Mesothelial cell of epicardium (in vitro differentiated cells): ENCODE measurements around the gene NIM1K. TPM values are rescaled to one million over a fixed set of nuclear protein-coding genes. Genes with fewer than 3 reads are reported as not detected.

ENCODE experiments used
- DNase-seq, 2 experiments: peaks; one replicate each; pipeline ENCODE4 v3.0.0; 2021; ENCODE audit warnings: low spot score in 2 of 2; ENCODE audit not compliant: unreplicated experiment in 2 of 2
- H3K27ac Mint-ChIP-seq: 2 replicates; pipeline ENCODE4 v1.8.0; 2021; ENCODE audit warnings: mixed read lengths
- H3K27me3 Mint-ChIP-seq: 2 replicates; pipeline ENCODE4 v1.8.0; 2021; ENCODE audit warnings: low read depth, mixed read lengths
- H3K36me3 Mint-ChIP-seq: 2 replicates; pipeline ENCODE4 v1.8.0; 2021; ENCODE audit warnings: mixed read lengths
- H3K4me1 Mint-ChIP-seq: 2 replicates; pipeline ENCODE4 v1.8.0; 2021; ENCODE audit warnings: mixed read lengths
- H3K4me3 Mint-ChIP-seq: 2 replicates; pipeline ENCODE4 v1.8.0; 2021; ENCODE audit warnings: mild to moderate bottlenecking, moderate library complexity, mixed read lengths
- H3K9me3 Mint-ChIP-seq: 2 replicates; pipeline ENCODE4 v1.8.0; 2021; ENCODE audit warnings: mixed read lengths
- total RNA-seq: library from RNA; stranded (reverse); gene quantifications from 3 replicates; pipeline ENCODE4 v1.2.1, GENCODE V29; 2021
- TF ChIP-seq, protein P1 (sequence below): fragments of 200-600 bp; sonication (generic); IDR thresholded peaks from one replicate; pipeline ENCODE4 v1.5.0; 2021; ENCODE audit warnings: antibody characterized with exemption; ENCODE audit not compliant: unreplicated experiment

Gene NIM1K
- total RNA-seq = 0.22 to 0.40 TPM (median 0.29 TPM) in 3 replicates

DNA sequence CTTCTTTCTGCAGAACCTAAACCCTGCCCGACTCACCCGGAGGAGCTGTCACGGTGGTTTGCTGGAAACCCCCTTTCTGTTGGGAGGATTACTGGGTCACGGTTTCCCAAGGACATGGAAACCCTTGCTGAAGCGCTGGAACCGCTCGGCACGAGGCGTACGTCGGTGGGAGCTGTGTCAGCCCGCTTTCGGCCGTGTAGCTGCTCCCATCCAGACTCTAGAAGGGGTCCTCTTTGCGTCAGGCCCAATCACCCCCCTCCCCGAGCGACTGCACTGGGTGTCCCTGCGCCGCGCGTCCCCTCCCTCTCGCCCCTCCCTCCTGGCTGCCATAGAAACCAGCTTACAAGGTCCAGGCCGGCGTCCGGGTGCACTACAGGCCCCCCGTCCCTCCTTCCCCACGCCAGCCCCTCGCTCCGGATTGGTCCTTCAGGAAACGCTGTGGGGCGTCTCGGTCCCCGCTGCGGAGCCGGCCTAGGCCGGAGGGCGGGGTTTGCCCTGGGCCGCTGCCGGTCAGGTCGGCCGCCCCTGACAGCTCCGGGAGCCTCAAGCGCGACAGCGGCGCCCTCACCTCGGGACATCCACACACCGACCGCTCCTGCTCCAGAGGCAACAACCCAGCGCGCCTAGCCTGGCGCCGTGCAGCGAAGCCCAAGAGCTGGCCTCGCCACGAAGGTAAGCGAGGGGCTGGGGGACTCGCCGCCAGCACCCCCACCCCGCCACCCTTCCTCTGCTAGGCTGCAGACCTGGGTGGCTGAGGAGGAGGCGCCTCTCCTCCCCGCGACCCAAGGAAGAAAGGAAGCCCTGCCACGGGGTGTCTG lies at the start of gene NIM1K:
Gene NIM1K (plus strand): TSS at position 486 of the 818 bp plus-strand sequence. CDS start 53,551 bp downstream, outside the sequence.
- TF ChIP-seq, protein P1, sequence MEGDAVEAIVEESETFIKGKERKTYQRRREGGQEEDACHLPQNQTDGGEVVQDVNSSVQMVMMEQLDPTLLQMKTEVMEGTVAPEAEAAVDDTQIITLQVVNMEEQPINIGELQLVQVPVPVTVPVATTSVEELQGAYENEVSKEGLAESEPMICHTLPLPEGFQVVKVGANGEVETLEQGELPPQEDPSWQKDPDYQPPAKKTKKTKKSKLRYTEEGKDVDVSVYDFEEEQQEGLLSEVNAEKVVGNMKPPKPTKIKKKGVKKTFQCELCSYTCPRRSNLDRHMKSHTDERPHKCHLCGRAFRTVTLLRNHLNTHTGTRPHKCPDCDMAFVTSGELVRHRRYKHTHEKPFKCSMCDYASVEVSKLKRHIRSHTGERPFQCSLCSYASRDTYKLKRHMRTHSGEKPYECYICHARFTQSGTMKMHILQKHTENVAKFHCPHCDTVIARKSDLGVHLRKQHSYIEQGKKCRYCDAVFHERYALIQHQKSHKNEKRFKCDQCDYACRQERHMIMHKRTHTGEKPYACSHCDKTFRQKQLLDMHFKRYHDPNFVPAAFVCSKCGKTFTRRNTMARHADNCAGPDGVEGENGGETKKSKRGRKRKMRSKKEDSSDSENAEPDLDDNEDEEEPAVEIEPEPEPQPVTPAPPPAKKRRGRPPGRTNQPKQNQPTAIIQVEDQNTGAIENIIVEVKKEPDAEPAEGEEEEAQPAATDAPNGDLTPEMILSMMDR = no peak
- H3K27me3 Mint-ChIP-seq = peaks cover 58% of the 10 kb centered on the region
- peak; percentile 24 to 42 for DNase-seq
- H3K4me1 Mint-ChIP-seq = peaks cover 18% of the 10 kb centered on the region
- peaks cover 7% of the 10 kb centered on the region for H3K9me3 Mint-ChIP-seq
- H3K36me3 Mint-ChIP-seq = peaks cover 2% of the 10 kb centered on the region
- H3K4me3 Mint-ChIP-seq = peak within 1 kb of the TSS; percentile 65
- no peak within 1 kb of the TSS for H3K27ac Mint-ChIP-seq

DNA sequence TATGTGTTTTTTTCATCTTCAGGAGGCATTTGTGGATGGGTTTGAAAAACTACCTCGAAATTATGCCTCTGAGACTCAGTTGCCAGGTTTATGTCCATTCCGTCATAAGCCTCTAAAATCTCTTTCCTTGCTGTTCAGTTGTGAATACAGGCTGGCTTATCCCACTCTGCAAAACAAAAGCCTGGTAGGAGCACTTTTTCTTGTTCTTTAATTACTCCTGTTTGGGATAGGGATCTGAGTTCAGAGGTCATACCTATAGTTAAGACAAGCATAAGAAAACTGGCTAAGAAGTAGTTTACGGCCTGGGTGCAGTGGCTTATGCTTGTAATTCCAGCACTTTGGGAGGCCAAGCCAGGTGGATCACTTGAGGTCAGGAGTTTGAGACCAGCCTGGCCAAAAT lies 47.0 kb upstream of the NIM1K start:
- Mint-ChIP-seq H3K27me3 (no peaks in the 10 kb centered on the region), H3K4me3 (no peak overlapping the region), H3K36me3 (peaks cover 31% of the 10 kb centered on the region), H3K4me1 (peaks cover 3% of the 10 kb centered on the region), H3K27ac (no peak overlapping the region), H3K9me3 (no peaks in the 10 kb centered on the region)
- TF ChIP-seq, protein P1 = no peak
- no peak for DNase-seq

DNA sequence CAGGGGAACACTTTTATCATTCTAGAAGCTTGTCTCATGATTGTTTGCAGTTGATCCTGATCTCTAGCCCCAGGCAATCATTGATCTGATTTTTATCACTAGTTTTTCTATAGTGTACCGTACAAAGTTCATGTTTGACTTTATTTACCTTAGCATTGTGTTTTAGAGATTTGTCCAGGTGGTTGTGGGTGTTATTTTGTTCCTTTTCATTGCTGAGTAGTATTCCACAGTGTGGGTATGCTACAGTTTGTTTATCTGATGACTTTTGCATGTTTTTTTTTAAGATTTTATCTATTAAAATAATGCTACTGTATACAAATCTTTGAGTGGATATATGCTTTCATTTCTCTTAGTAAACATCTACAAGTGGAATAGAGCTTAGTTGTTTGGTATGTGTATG lies 45.1 kb upstream of the NIM1K start:
- TF ChIP-seq, protein P1 = no peak
- Mint-ChIP-seq H3K4me3 (no peak overlapping the region), H3K9me3 (no peaks in the 10 kb centered on the region), H3K27me3 (no peaks in the 10 kb centered on the region), H3K36me3 (peaks cover 25% of the 10 kb centered on the region), H3K27ac (no peak overlapping the region), H3K4me1 (no peaks in the 10 kb centered on the region)
- DNase-seq = no peak

DNA sequence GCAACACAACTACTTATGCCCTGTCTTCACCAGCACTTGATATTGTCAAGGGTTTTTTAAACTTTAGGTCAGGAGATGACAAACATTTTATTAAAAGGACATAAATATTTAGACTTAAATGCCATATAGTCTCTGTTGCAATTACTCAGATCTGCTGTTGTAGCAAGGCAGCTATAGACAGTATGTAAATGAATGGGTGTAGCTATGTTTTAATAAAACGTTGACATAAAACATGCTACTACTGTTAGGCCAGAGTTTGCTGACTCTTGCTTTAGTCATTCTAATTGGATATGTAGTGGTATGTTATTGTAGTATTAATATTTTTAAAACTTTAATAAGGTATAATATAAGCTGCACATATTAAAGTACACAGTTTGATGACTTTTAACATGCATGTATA lies 43.6 kb upstream of the NIM1K start:
- H3K9me3 Mint-ChIP-seq = no peaks in the 10 kb centered on the region
- no peak overlapping the region for H3K4me3 Mint-ChIP-seq
- no peaks in the 10 kb centered on the region for H3K27me3 Mint-ChIP-seq
- DNase-seq = no peak
- no peak overlapping the region for H3K27ac Mint-ChIP-seq
- TF ChIP-seq, protein P1 = no peak
- H3K4me1 Mint-ChIP-seq = no peaks in the 10 kb centered on the region
- H3K36me3 Mint-ChIP-seq = peaks cover 26% of the 10 kb centered on the region

DNA sequence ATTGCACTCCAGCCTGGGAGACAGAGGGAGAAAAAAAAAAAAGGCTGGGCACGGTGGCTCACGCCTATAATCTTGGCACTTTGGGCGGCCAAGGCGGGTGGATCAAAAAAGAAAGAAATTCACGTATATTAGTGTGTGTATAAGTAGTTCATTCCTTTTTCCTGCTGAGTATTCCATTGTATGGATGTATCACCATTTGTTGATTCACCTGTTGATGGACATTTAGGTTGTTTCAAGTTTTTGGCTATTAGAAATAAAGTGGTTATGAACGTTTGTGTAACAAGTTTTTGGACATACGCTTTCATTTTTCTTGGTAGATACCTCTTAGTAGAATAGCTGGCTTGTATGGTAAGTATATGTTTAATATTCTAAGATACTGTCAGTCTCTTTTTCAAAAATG lies 42.8 kb upstream of the NIM1K start:
- H3K36me3 Mint-ChIP-seq = peaks cover 23% of the 10 kb centered on the region
- no peaks in the 10 kb centered on the region for H3K27me3 Mint-ChIP-seq
- TF ChIP-seq, protein P1 = no peak
- DNase-seq = no peak
- no peak overlapping the region for H3K4me3 Mint-ChIP-seq
- H3K9me3 Mint-ChIP-seq = no peaks in the 10 kb centered on the region
- no peaks in the 10 kb centered on the region for H3K4me1 Mint-ChIP-seq
- H3K27ac Mint-ChIP-seq = no peak overlapping the region
